ENCODE measurements around the gene PCDH17. TPM values are rescaled to one million over a fixed set of nuclear protein-coding genes. Genes with fewer than 3 reads are reported as not detected.

The PCDH17 gene
- total and polyA plus RNA-seq, 10 of the 15 experiments (the other 5 are each of a cell fraction or from before 2014, with no cell fraction given) = under 0.01 to 0.58 (median 0.07) TPM; not detected in 6

DNA sequence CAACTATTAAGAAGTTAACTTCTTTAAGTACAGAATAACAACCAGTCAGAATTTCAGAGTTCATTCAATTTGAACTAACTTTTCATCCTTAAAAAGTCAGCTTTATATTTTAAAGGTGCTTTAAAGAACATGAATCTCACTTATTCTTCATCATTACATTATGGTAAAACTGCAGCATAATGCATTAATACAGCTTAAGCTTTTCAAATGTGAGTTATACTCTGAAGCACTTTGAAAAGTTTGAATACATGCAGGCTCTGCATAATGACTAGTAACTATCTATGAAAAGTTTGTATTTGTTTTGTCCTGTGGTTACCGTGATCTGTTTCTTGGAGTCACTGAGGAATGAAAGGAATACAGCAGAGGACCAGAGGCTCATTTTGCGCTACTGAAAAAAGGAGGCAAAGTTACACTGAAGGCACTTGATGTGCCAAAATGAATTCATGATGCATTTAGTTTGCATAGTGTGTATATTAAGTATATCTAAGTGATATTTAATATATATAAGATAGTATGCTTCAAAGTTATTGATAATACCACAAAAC, 4.1 kb downstream of the PCDH17 start:
- H4K20me1 ChIP-seq (ENCODE audit: control insufficient read depth, insufficient read depth) = no peaks in the 10 kb centered on the region
- 13% methylated on average over 2 of the region's 2 CpGs for WGBS (ENCODE audit: insufficient coverage, insufficient replicate concordance, low lambda C conversion rate, missing lambda C conversion rate)
- in situ Hi-C loops (cut with MboI) = loop anchor here (25.0 kb wide), 1 partner anchor 1327 kb away; no protein-coding TSS in a partner anchor
- no peak overlapping the region for H2AFZ ChIP-seq (ENCODE audit: control insufficient read depth, low read depth, low read length)
- intact Hi-C loops (cut with micrococcal nuclease; ENCODE audit: unreplicated experiment) = no loop called here
- TF ChIP-seq, protein P1, sequence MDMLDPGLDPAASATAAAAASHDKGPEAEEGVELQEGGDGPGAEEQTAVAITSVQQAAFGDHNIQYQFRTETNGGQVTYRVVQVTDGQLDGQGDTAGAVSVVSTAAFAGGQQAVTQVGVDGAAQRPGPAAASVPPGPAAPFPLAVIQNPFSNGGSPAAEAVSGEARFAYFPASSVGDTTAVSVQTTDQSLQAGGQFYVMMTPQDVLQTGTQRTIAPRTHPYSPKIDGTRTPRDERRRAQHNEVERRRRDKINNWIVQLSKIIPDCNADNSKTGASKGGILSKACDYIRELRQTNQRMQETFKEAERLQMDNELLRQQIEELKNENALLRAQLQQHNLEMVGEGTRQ (IDR thresholded peaks at IDR 0.05; ENCODE audit: borderline replicate concordance, low read depth, low read length) = no peak
- TF ChIP-seq NRF1 (conservative IDR thresholded peaks at IDR 0.05; ENCODE audit: low read depth, low read length) = no peak
- TF ChIP-seq, protein P2, sequence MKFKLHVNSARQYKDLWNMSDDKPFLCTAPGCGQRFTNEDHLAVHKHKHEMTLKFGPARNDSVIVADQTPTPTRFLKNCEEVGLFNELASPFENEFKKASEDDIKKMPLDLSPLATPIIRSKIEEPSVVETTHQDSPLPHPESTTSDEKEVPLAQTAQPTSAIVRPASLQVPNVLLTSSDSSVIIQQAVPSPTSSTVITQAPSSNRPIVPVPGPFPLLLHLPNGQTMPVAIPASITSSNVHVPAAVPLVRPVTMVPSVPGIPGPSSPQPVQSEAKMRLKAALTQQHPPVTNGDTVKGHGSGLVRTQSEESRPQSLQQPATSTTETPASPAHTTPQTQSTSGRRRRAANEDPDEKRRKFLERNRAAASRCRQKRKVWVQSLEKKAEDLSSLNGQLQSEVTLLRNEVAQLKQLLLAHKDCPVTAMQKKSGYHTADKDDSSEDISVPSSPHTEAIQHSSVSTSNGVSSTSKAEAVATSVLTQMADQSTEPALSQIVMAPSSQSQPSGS (IDR thresholded peaks at IDR 0.05; ENCODE audit: low read length) = no peak
- no peak for TF ChIP-seq PML (IDR thresholded peaks at IDR 0.05; ENCODE audit: low read length)
- no peak for TF ChIP-seq TARDBP (IDR thresholded peaks at IDR 0.05; ENCODE audit: borderline replicate concordance)
- no peak for TF ChIP-seq POLR2A (IDR thresholded peaks at IDR 0.05; ENCODE audit: low read depth, low read length)
- TF ChIP-seq SP1 (IDR thresholded peaks at IDR 0.05; ENCODE audit: low read depth, low read length) = no peak
- TF ChIP-seq, protein P3, sequence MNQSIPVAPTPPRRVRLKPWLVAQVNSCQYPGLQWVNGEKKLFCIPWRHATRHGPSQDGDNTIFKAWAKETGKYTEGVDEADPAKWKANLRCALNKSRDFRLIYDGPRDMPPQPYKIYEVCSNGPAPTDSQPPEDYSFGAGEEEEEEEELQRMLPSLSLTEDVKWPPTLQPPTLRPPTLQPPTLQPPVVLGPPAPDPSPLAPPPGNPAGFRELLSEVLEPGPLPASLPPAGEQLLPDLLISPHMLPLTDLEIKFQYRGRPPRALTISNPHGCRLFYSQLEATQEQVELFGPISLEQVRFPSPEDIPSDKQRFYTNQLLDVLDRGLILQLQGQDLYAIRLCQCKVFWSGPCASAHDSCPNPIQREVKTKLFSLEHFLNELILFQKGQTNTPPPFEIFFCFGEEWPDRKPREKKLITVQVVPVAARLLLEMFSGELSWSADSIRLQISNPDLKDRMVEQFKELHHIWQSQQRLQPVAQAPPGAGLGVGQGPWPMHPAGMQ (IDR thresholded peaks at IDR 0.05; ENCODE audit: borderline replicate concordance) = no peak
- POLR2A ChIA-PET = no interaction called here
- H3K9ac ChIP-seq (ENCODE audit: control insufficient read depth, insufficient read depth, low read length) = no peak overlapping the region
- FAIRE-seq (no peak), ATAC-seq (no peak), DNase-seq (ENCODE audit: low read depth, low spot score) (no peak)
- RAD21 ChIA-PET (ENCODE audit: unreplicated experiment) = no interaction called here
- CTCF ChIA-PET = interaction anchor here (0.6 to 2.9 kb wide), 3 partner anchors 11 to 1873 kb away, joined by 3 to 11 read pairs (median 3); no protein-coding TSS in a partner anchor
- 0 out of 4 replicates have a peak, but pooled peaks cover 0 to 3% of the 10 kb centered on the region in 2 experiments for H3K27me3 ChIP-seq (replicated peaks in 1 of 2; ENCODE audit: control insufficient read depth in 2 of 2, insufficient read depth in 2 of 2, low read length in 1 of 2)
- no peaks in the 10 kb centered on the region for H3K36me3 ChIP-seq (ENCODE audit: control insufficient read depth in 2 of 2, insufficient read depth in 2 of 2, low read length in 1 of 2)
- SMC1A ChIA-PET (ENCODE audit: uncharacterized antibody, unreplicated experiment) = interaction anchor here (1.4 to 2.2 kb wide), 2 partner anchors 8 to 11 kb away, joined by 6 read pairs; no protein-coding TSS in a partner anchor
- H3K4me3 ChIP-seq = no peak overlapping the region
- no peaks in the 10 kb centered on the region; the same call in 2 of the 3 replicates for H3K9me3 ChIP-seq (replicated peaks; ENCODE audit: control insufficient read depth, insufficient read depth, low read length)
- no peaks in the 10 kb centered on the region for H3K4me1 ChIP-seq (ENCODE audit: control insufficient read depth, insufficient read depth, low read length)
- H3K4me2 ChIP-seq (ENCODE audit: control insufficient read depth, insufficient read depth) = no peak overlapping the region
- H3K27ac ChIP-seq (ENCODE audit: control insufficient read depth, insufficient read depth) = no peak overlapping the region
- no TSS peak for BruUV-seq (replicated peaks)
- no peaks in the 10 kb centered on the region for H3K79me2 ChIP-seq (ENCODE audit: control insufficient read depth, insufficient read depth, low read length)

Measured in GM12878 (cell line).